Activated T-helper 2 cell treated with anti-CD3 and anti-CD28 coated beads, Interferon-gamma antibody, Interleukin-2, Interleukin-4, amounts not matched to agents 10 μg/mL and 5 μg/mL and 100 μg/mL, durations not matched to agents 14 hours and 24 hours and 36 hours (primary cell): ENCODE measurements around the gene ALDH1A2. TPM values are rescaled to one million over a fixed set of nuclear protein-coding genes. Genes with fewer than 3 reads are reported as not detected.
"Not testable (repeated sequence)": the region's sequence is repeated elsewhere in the genome, so short reads cannot be mapped to it uniquely, and the experiment has no call there.

Experiments
- DNase-seq: peaks from one replicate; pipeline ENCODE4 v3.0.0; 2021; ENCODE audit warnings: low spot score
- H3K27ac Mint-ChIP-seq: one replicate; pipeline ENCODE4 v1.8.0; 2021; ENCODE audit warnings: mixed read lengths
- H3K27me3 Mint-ChIP-seq: one replicate; pipeline ENCODE4 v1.8.0; 2021; ENCODE audit warnings: low read depth, mixed read lengths
- H3K36me3 Mint-ChIP-seq: one replicate; pipeline ENCODE4 v1.8.0; 2021; ENCODE audit warnings: low read depth, mixed read lengths
- H3K4me1 Mint-ChIP-seq: one replicate; pipeline ENCODE4 v1.8.0; 2021; ENCODE audit warnings: low read depth, mixed read lengths
- H3K4me3 Mint-ChIP-seq: one replicate; pipeline ENCODE4 v1.8.0; 2021; ENCODE audit warnings: low read depth, mild to moderate bottlenecking, moderate library complexity, mixed read lengths
- H3K9me3 Mint-ChIP-seq: one replicate; pipeline ENCODE4 v1.8.0; 2021; ENCODE audit warnings: mixed read lengths
- intact Hi-C: fragments of 100-400 bp; cut with micrococcal nuclease; formaldehyde crosslinking; loops from one replicate; pipeline ENCODE4 v1.15.1; 2023
- total RNA-seq: library from RNA; stranded (reverse); gene quantifications from 2 replicates; pipeline ENCODE4 v1.2.3, GENCODE V29; 2022

The ALDH1A2 gene
- 1.1 and 1.2 TPM in 2 replicates for total RNA-seq

- DNase-seq: no peak
- intact Hi-C loops: loop anchor here (5.0 kb wide), 1 partner anchor 117 kb away; no protein-coding TSS in a partner anchor
- Mint-ChIP-seq H3K36me3 (no peaks in the 10 kb centered on the region), H3K4me1 (peaks cover 7% of the 10 kb centered on the region), H3K27me3 (peaks cover 63% of the 10 kb centered on the region), H3K27ac (no peak within 1 kb of the TSS), H3K4me3 (peak within 1 kb of the TSS; percentile 58), H3K9me3 (no peaks in the 10 kb centered on the region)
These were observed at the start of gene ALDH1A2 for GRCh38 chr15:58065445-58066041. ALDH1A2 (minus strand) TSS chr15:58065711; CDS start chr15:58065650, 61 bp downstream.

DNA sequence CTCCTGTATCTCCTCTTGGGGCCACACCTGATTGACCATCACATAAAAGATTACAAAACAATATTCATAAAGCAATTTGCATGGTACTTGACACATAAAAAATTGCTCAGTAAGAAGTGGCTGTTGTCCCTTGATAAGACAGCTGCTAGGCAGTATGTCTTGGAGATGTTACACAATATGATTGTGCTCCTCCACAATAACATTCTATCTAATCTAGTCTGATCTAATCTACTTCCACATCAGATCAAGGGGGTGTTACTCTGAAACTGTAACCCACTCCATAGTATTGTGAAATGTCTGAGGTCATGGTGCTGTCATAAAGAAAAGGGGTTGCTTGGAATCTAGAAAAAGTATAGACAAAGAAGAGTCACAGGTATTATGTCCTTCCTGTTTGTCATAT, 49.3 kb upstream of the ALDH1A2 start:
- H3K27me3 Mint-ChIP-seq: peaks cover 16% of the 10 kb centered on the region
- H3K36me3 Mint-ChIP-seq: no peaks in the 10 kb centered on the region
- intact Hi-C loops: no loop called here
- H3K9me3 Mint-ChIP-seq: no peaks in the 10 kb centered on the region
- no peak overlapping the region for H3K27ac Mint-ChIP-seq
- peaks cover 4% of the 10 kb centered on the region for H3K4me1 Mint-ChIP-seq
- no peak overlapping the region for H3K4me3 Mint-ChIP-seq
- no peak for DNase-seq

GRCh38 chr15:58114388-58114787, 48.9 kb upstream of the ALDH1A2 start:
- no peak overlapping the region for H3K4me3 Mint-ChIP-seq
- intact Hi-C loops: no loop called here
- H3K27me3 Mint-ChIP-seq: peaks cover 16% of the 10 kb centered on the region
- no peak for DNase-seq
- peaks cover 4% of the 10 kb centered on the region for H3K4me1 Mint-ChIP-seq
- H3K27ac Mint-ChIP-seq: no peak overlapping the region
- H3K9me3 Mint-ChIP-seq: no peaks in the 10 kb centered on the region
- no peaks in the 10 kb centered on the region for H3K36me3 Mint-ChIP-seq

DNA sequence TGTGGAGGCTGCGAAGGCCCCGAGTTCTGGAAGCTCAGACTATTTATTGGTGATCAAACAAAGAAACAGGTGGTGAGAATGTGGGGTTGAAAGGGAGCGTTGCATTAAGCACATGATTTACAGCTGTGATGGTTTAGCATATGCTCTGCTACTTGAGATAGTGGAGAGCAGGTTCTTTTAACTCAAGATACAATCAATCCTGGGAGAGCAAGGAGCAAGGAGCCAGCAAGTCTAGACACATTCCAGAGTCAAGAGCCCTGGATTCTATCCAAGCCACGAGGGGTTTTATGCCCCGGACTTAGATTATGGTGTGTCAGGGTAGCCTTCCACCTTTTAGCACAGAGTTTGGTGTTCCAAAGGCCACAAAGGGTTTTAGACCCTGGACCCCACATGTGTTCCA, 47.8 kb upstream of the ALDH1A2 start:
- H3K36me3 Mint-ChIP-seq, intact Hi-C loops, H3K4me3 Mint-ChIP-seq, DNase-seq, H3K4me1 Mint-ChIP-seq, H3K9me3 Mint-ChIP-seq, H3K27ac Mint-ChIP-seq: not testable (repeated sequence)
- peaks cover 16% of the 10 kb centered on the region for H3K27me3 Mint-ChIP-seq

GRCh38 chr15:58111718-58112104, 46.2 kb upstream of the ALDH1A2 start:
- DNase-seq: no peak
- Mint-ChIP-seq H3K4me3 (no peak overlapping the region), H3K27ac (no peak overlapping the region), H3K27me3 (peaks cover 16% of the 10 kb centered on the region), H3K36me3 (no peaks in the 10 kb centered on the region), H3K4me1 (peaks cover 4% of the 10 kb centered on the region), H3K9me3 (no peaks in the 10 kb centered on the region)
- intact Hi-C loops: no loop called here

GRCh38 chr15:58110999-58111717, 45.6 kb upstream of the ALDH1A2 start:
- no peak for DNase-seq
- no peaks in the 10 kb centered on the region for H3K36me3 Mint-ChIP-seq
- intact Hi-C loops: no loop called here
- H3K27ac Mint-ChIP-seq: no peak overlapping the region
- peaks cover 4% of the 10 kb centered on the region for H3K4me1 Mint-ChIP-seq
- H3K4me3 Mint-ChIP-seq: no peak overlapping the region
- no peaks in the 10 kb centered on the region for H3K9me3 Mint-ChIP-seq
- H3K27me3 Mint-ChIP-seq: peaks cover 16% of the 10 kb centered on the region

- intact Hi-C loops: no loop called here
- no peaks in the 10 kb centered on the region for H3K4me1 Mint-ChIP-seq
- H3K36me3 Mint-ChIP-seq: no peaks in the 10 kb centered on the region
- no peak overlapping the region for H3K4me3 Mint-ChIP-seq
- no peak for DNase-seq
- no peak overlapping the region for H3K27ac Mint-ChIP-seq
- H3K27me3 Mint-ChIP-seq: peaks cover 14% of the 10 kb centered on the region
- H3K9me3 Mint-ChIP-seq: no peaks in the 10 kb centered on the region
These were observed 43.9 kb upstream of the ALDH1A2 start for GRCh38 chr15:58109419-58109818.

GRCh38 chr15:58108117-58108516, 42.6 kb upstream of the ALDH1A2 start:
- H3K4me1 Mint-ChIP-seq: no peaks in the 10 kb centered on the region
- H3K4me3 Mint-ChIP-seq: no peak overlapping the region
- H3K9me3 Mint-ChIP-seq: no peaks in the 10 kb centered on the region
- H3K27ac Mint-ChIP-seq: no peak overlapping the region
- no peak for DNase-seq
- H3K27me3 Mint-ChIP-seq: peaks cover 21% of the 10 kb centered on the region
- H3K36me3 Mint-ChIP-seq: no peaks in the 10 kb centered on the region
- intact Hi-C loops: no loop called here

DNA sequence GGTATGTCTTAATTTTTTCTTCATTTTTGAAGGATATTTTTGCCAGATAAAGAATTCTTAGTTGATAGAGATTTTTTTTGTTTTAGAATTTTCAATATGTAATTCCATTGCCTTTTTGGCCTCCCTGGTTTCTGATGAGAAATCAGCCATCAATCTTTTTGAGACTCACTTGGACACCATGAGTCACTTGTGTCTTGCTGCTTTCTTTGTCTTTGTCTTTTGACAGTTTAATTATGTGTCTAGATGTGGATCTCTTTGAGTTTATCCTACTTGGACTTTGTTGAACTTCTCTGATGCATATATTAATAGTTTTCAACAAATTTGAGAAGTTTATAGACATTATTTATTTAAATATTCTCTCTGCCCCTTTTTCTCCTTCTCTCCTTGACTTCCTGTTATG, 38.0 kb upstream of the ALDH1A2 start:
- Mint-ChIP-seq H3K36me3 (no peaks in the 10 kb centered on the region), H3K4me1 (no peaks in the 10 kb centered on the region), H3K9me3 (no peaks in the 10 kb centered on the region), H3K27ac (no peak overlapping the region), H3K4me3 (no peak overlapping the region), H3K27me3 (peaks cover 43% of the 10 kb centered on the region)
- DNase-seq: no peak
- intact Hi-C loops: no loop called here

DNA sequence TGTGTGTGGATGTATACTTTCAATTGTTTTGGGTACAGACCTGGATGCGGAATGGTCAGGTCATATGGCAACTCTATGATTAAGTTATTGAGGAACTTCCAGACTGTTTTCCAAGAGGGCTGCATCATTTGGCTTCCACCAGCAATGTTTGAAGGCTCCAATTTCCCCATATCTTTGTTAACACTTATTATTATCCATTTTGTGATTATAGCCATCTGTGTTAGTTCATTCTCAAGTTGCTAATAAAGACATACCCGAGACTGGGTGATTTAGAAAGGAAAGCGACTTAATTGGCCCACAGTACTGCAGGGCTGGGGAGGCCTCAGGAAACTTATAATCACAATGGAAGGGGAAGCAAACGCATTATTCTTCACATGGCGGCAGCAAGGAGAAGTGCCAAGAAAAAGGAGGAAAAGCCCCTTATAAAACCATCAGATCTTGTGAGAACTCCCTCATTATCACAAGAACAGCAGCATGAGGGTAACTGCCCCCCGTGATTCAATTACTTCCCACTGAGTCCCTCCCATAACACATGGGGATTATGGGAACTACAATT, 31.1 kb upstream of the ALDH1A2 start:
- peaks cover 43% of the 10 kb centered on the region for H3K27me3 Mint-ChIP-seq
- H3K27ac Mint-ChIP-seq: no peak overlapping the region
- no peaks in the 10 kb centered on the region for H3K36me3 Mint-ChIP-seq
- DNase-seq: no peak
- H3K9me3 Mint-ChIP-seq: no peaks in the 10 kb centered on the region
- no peak overlapping the region for H3K4me3 Mint-ChIP-seq
- intact Hi-C loops: no loop called here
- no peaks in the 10 kb centered on the region for H3K4me1 Mint-ChIP-seq

GRCh38 chr15:58095415-58095814, 29.9 kb upstream of the ALDH1A2 start:
- H3K9me3 Mint-ChIP-seq: no peaks in the 10 kb centered on the region
- no peak for DNase-seq
- H3K4me3 Mint-ChIP-seq: no peak overlapping the region
- intact Hi-C loops: no loop called here
- peaks cover 39% of the 10 kb centered on the region for H3K27me3 Mint-ChIP-seq
- no peak overlapping the region for H3K27ac Mint-ChIP-seq
- no peaks in the 10 kb centered on the region for H3K4me1 Mint-ChIP-seq
- H3K36me3 Mint-ChIP-seq: no peaks in the 10 kb centered on the region

- Mint-ChIP-seq H3K36me3 (no peaks in the 10 kb centered on the region), H3K9me3 (peaks cover 13% of the 10 kb centered on the region), H3K4me1 (peaks cover 22% of the 10 kb centered on the region), H3K27me3 (peaks cover 23% of the 10 kb centered on the region), H3K4me3 (no peak overlapping the region), H3K27ac (no peak overlapping the region)
- intact Hi-C loops: no loop called here
- no peak for DNase-seq
These were observed 22.4 kb upstream of the ALDH1A2 start for GRCh38 chr15:58087871-58088270.

DNA sequence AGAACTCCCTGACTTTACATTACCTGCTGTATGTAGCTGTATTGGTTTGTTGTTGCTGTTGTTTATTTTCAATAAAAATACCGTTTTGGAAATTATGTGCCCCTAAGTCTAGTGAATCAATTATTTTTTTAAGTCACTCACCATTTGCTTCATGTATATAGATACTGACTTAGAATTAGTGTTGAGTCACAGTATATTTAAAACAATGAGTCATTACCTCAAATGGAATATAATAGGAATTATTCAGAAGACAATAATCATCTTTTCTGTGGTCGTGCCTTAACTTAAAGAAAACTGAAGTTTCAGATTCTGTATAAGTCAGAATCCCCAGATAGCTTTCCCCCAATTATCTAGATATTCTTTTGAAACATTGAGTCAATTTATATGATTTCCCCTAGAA, 21.0 kb upstream of the ALDH1A2 start:
- peaks cover 22% of the 10 kb centered on the region for H3K4me1 Mint-ChIP-seq
- peak overlapping the region; percentile 11 for H3K27ac Mint-ChIP-seq
- no peak overlapping the region for H3K4me3 Mint-ChIP-seq
- intact Hi-C loops: no loop called here
- peaks cover 13% of the 10 kb centered on the region for H3K9me3 Mint-ChIP-seq
- peaks cover 23% of the 10 kb centered on the region for H3K27me3 Mint-ChIP-seq
- H3K36me3 Mint-ChIP-seq: no peaks in the 10 kb centered on the region
- no peak for DNase-seq
